NOMO-1 treated with DMSO at 0.1 percent for 48 hours (cell line): ENCODE measurements around the gene LCN1.

Experiments used
- DNase-seq: peaks from one replicate; lab custom pipeline; 2025; ENCODE audit not compliant: unreplicated experiment; lab: John Stamatoyannopoulos, UW

Gene LCN1

GRCh38 chr9:135488013-135488330, 33.3 kb upstream of the LCN1 start:
- no peak for DNase-seq

GRCh38 chr9:135488527-135488926, 32.7 kb upstream of the LCN1 start:
- DNase-seq: no peak

GRCh38 chr9:135489188-135489906, 31.9 kb upstream of the LCN1 start:
- DNase-seq: no peak

- no peak for DNase-seq
Observed at GRCh38 chr9:135490166-135490870, 30.9 kb upstream of the LCN1 start.

GRCh38 chr9:135490980-135491464, 30.2 kb upstream of the LCN1 start:
- no peak for DNase-seq

GRCh38 chr9:135491764-135492163, 29.5 kb upstream of the LCN1 start:
- DNase-seq: no peak

- DNase-seq: no peak
Observed at GRCh38 chr9:135492886-135493669, 28.2 kb upstream of the LCN1 start.

- DNase-seq: no peak
Observed at GRCh38 chr9:135494791-135495559, 26.3 kb upstream of the LCN1 start.

- DNase-seq: no peak
Observed at GRCh38 chr9:135498381-135499126, 22.7 kb upstream of the LCN1 start.

GRCh38 chr9:135499326-135500070, 21.7 kb upstream of the LCN1 start:
- peak; percentile 81 for DNase-seq

GRCh38 chr9:135500071-135500524, 21.1 kb upstream of the LCN1 start:
- peak; percentile 60 for DNase-seq

GRCh38 chr9:135500525-135501260, 20.5 kb upstream of the LCN1 start, which contains the start of gene MRPS2:
TSS of gene MRPS2 (plus strand) at chr9:135500682. CDS start at chr9:135500711, 29 bp downstream.
- peak; percentile 91 for DNase-seq

- DNase-seq: no peak
Observed at GRCh38 chr9:135501261-135502167, 19.7 kb upstream of the LCN1 start.

GRCh38 chr9:135502168-135502872, 18.9 kb upstream of the LCN1 start:
- no peak for DNase-seq

- DNase-seq: no peak
Observed at GRCh38 chr9:135502873-135503321, 18.3 kb upstream of the LCN1 start.

GRCh38 chr9:135503371-135504261, 17.6 kb upstream of the LCN1 start:
- DNase-seq: no peak
